Measurements from ENCODE around the gene MUCL1.

Gene MUCL1

GRCh38 chr12:54853933-54854538 is at the start of gene MUCL1:
Gene MUCL1 (plus strand): TSS chr12:54854516. CDS start chr12:54854583, 67 bp downstream.
- no peak within 1 kb of the TSS for H3K4me3 ChIP-seq
- no peak for TF ChIP-seq CTCF (IDR thresholded peaks at IDR 0.05)
- no peak for DNase-seq (ENCODE audit: low spot score)
- H3K27ac ChIP-seq, result no peak within 1 kb of the TSS

GRCh38 chr12:54821676-54822075 is 32.6 kb upstream of the MUCL1 start:
- no peak for TF ChIP-seq CTCF (IDR thresholded peaks at IDR 0.05)

GRCh38 chr12:54824402-54824801 is 29.9 kb upstream of the MUCL1 start:
- no peak overlapping the region for H3K27ac ChIP-seq
- no peak for TF ChIP-seq CTCF (IDR thresholded peaks at IDR 0.05)

More at GRCh38 chr12:54821676-54822075, 32.6 kb upstream of the MUCL1 start:
- no peak for DNase-seq (ENCODE audit: low spot score)
- H3K27ac ChIP-seq, result no peak overlapping the region
- no peak overlapping the region for H3K4me3 ChIP-seq

GRCh38 chr12:54829511-54829910 is 24.8 kb upstream of the MUCL1 start:
- Histone ChIP-seq H3K27ac (no peak overlapping the region), H3K4me3 (no peak overlapping the region)
- no peak for DNase-seq (ENCODE audit: low spot score)
- no peak for TF ChIP-seq CTCF (IDR thresholded peaks at IDR 0.05)

More at GRCh38 chr12:54824402-54824801, 29.9 kb upstream of the MUCL1 start:
- H3K4me3 ChIP-seq, result no peak overlapping the region
- no peak for DNase-seq (ENCODE audit: low spot score)

GRCh38 chr12:54830199-54830598 is 24.1 kb upstream of the MUCL1 start:
- no peak for DNase-seq (ENCODE audit: low spot score)
- Histone ChIP-seq H3K4me3 (no peak overlapping the region), H3K27ac (no peak overlapping the region)
- no peak for TF ChIP-seq CTCF (IDR thresholded peaks at IDR 0.05)

- no peak for DNase-seq (ENCODE audit: low spot score)
- no peak overlapping the region for H3K27ac ChIP-seq
These were observed 22.7 kb upstream of the MUCL1 start for GRCh38 chr12:54831631-54832030.

More at GRCh38 chr12:54831631-54832030, 22.7 kb upstream of the MUCL1 start:
- no peak for TF ChIP-seq CTCF (IDR thresholded peaks at IDR 0.05)
- H3K4me3 ChIP-seq, result no peak overlapping the region
